ENCODE data around the gene CSF3R.

DNA sequence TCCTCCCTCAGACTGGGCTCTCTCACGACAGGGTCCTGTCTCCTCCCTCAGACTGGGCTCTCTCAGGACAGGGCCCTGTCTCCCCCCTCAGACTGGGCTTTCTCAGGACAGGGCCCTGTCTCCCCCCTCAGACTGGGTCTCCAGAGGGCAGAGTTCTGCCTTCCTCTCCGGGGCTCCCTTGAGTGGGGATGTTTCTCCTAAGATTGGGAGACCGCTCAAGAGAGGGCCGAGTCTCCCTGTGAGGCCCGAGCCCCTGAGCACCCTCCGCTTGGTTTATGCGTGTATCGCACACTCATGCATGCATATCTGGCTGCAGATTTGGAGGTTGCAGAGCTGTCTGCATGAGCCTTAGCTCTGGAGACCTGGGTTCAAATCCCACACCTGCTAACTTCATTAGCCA lies 39.3 kb upstream of the CSF3R start:
- TF ChIP-seq TAF1 (IDR thresholded peaks at IDR 0.05; ENCODE audit: borderline replicate concordance, low read depth, low read length): no peak
- no peak for TF ChIP-seq POLR2A (IDR thresholded peaks at IDR 0.05; ENCODE audit: low read depth, low read length)
